Right lung (tissue), 5 donors: ENCODE measurements around the gene MARVELD1. TPM values are rescaled to one million over a fixed set of nuclear protein-coding genes. Genes with fewer than 3 reads are reported as not detected.

ENCODE experiments used
- DNase-seq, 2 donors: peaks; one replicate each; pipeline ENCODE4 v3.0.0-alpha.2; 2013
- polyA plus RNA-seq, 5 donors: library from polyadenylated mRNA; unstranded; fragments of 120-200 nt; gene quantifications; one replicate each; pipeline versions ENCODE4 v1.2.1 to v1.2.3, GENCODE V29; 2013; ENCODE audit warnings: inconsistent platforms in 1 of 5, low replicate concordance in 1 of 5; ENCODE audit not compliant: insufficient read length in 5 of 5, insufficient read depth in 1 of 5

The MARVELD1 gene
- polyA plus RNA-seq, 5 donors = 45.3 to 64.3 (median 58.7) TPM

- no peak for DNase-seq
These were observed 4.6 kb downstream of the MARVELD1 start for GRCh38 chr10:97718178-97718577.

DNA sequence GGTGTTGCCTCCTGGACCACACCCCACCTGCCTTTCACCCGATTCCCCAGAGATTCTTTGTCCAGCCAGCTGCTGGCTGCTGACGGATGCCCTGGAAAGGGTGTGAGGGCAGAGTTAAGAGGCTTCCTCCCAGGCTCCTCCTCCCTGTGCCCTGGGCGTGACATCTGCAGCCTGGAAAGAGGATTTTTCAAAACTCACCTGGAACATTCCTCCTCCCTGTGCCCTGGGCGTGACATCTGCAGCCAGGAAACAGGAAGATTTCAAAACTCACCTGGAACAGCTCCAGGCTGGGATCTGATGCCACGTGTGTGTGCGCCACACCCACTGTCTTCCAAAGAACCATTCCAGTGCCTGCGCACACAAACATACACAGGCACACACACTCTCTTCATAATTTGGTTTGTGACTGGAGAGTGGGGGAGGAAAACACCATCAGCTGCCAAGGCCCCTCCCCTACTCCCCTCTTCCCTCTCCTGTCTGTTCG, 5.2 kb downstream of the MARVELD1 start:
- DNase-seq = peak in 1 of 2 donors; percentile 39

GRCh38 chr10:97719602-97720001, 6.1 kb downstream of the MARVELD1 start:
- DNase-seq = no peak

- no peak for DNase-seq
These were observed 8.6 kb downstream of the MARVELD1 start for GRCh38 chr10:97721871-97722780.

DNA sequence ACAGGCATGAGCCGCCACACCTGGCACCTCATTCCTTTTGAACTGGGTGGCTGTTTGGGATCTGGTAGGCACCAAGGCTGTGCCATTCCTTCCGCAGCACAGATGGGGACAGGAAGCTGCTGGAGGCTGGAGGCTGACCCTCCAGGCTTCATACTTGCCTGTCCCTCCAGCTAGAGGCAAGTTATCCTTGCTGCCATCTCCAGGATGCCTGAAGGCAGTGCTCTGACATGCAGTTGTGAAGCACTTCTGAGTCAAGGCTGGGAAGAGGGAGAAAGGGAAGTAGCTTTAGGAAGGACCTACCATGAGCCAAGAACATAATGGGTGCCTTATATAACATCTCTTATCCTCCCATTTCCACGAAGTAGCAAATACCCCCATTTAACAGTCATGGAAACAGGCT, 9.5 kb downstream of the MARVELD1 start:
- DNase-seq = no peak

- DNase-seq = no peak
These were observed 10.9 kb downstream of the MARVELD1 start for GRCh38 chr10:97724341-97724941.

DNA sequence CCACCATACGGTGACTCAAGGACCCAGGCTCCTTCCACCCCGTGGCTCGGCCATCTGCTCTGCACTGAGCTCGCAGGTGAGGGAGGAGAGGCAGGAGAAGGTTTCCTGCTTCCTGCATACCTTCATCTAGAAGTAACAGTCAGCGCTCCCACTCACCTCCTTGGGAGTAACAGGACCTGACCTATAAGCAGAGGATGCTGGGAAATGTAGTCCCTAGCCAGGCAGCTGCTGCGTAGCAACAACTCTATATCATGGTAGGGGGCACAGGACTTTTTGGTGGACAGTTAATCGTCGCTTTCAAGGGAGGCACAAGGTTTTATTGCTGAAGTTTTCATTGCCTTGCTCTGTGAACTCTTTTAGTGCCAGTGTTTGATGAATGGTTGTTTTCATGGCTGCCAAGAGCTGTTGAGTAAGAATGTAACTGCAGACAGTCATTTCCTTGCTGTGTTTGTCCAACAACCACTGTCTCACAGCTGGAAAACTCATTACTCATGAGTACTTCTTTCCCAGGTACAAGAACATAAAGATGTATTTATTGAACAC, 13.2 kb downstream of the MARVELD1 start:
- peak; percentile 60 for DNase-seq

- no peak for DNase-seq
These were observed 15.5 kb downstream of the MARVELD1 start for GRCh38 chr10:97729014-97729413.

- peak; percentile 52 to 71 for DNase-seq
These were observed 18.0 kb downstream of the MARVELD1 start for GRCh38 chr10:97731346-97732051.

- no peak for DNase-seq
These were observed 18.5 kb downstream of the MARVELD1 start for GRCh38 chr10:97732052-97732359.

GRCh38 chr10:97733256-97733655, 19.7 kb downstream of the MARVELD1 start:
- no peak for DNase-seq

DNA sequence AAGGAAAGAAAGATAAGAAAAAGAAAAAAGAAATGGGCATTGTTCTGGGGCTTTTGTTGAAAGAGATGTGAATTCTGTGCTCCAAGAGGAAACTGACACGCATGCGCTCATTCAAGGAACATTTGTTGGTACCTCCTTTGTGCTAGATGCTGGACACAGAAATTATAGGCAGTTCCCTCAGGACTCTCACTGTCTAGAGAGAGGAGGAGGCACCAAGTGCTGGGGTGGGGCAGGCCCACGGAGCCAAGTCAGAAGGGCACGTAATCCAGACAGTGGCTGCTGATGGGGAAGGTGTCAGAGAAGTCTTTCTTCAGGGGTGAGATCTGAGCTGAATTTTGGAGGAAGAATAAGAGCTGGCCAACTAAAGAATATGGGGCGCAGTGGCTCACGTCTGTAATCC, 20.5 kb downstream of the MARVELD1 start:
- DNase-seq = no peak

DNA sequence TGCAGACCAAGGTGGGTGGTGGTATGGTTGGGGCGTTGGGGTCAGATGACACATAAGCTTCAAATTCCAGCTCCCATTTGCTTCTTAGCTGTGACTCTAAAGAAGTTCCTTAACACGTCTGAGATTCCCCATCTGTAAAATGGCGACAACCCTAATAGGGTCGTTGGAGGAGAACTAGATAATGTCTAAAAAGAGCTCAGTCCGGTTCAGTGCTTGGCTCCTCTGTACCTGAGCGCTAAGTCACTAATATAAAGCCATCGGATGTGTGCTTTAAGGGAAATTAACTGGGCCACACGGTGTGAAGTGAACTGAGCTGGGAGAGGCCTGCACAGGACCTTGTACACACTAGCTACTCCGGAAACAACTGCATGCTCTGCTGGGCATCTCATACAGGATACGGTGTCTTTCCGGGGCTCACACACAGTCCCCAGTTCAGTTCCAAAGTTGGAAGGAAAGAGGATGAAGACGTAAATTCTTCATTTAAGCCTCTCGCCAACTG, 22.9 kb downstream of the MARVELD1 start:
- no peak for DNase-seq

DNA sequence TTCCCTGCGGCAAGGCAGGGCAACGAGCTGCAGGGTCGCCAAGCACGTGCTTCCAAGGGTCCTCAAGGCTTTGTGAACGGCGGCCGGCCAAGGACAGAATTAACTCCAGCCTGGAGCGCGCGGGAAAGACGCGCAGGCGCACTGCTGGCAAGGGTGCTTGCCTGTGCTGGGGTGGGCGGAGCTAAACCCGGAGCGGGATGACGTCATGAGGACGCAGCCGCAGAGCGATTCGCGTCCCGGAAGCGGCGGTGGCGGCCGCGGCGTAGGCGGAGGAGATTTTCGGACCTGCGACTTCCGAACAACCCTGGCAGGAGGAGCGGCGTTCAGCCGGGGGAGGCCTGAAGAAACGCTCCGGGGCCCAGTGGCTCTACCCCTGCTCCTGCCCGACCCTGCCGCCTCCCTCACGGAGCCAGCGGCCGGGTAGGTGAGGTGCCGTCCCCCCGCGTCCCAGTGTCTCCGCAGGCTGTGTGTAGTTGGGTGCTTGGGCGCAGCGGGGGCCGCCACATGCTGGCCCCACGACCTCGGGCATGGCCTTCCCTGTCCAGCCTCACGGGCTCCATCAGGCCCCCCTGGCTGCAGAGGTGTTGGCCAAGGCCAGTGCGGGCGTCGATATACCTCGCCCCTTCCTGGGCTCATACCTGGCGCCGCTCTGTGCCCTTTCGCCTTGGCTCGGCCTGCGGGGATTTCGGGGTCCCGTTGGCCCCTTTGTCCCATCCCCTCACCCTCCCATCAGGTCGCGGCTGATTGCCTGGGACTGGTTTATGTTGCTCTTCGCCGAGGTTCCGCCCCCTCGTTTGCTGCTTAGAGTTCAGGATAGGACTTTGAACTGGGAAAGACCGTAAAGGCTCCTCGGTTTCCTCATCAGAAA, 23.6 kb downstream of the MARVELD1 start, which contains the start of gene ZFYVE27:
Gene ZFYVE27 (plus strand): TSS at position 227 of the 868 bp plus-strand sequence. CDS start 1,350 bp downstream, outside the sequence.
- DNase-seq = peak; percentile 95

DNA sequence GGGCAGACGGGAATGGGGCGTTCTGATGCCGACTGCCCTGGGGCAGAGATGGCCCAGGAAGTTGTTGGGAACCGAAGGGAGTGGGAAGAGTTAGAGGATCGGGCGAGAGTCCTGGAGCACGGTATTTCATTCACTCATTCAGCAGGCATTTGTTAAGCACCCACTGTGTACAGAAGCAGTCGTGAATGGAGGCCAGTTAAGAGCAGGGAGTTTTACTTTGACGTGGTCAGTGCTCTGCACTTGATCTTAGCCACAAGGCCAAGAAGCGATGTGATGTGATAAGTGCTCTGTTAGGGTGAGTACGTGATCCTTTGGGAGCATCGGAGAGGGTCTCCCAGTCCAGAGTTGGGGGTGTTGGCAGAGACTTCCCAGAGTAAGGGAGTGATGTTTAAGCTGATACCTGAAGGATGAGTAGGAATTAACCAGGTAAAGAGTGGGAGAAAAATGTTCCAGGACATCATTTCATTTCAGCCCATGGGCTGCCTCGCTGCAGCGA, 24.3 kb downstream of the MARVELD1 start:
- no peak for DNase-seq

GRCh38 chr10:97738616-97739015, 25.1 kb downstream of the MARVELD1 start:
- DNase-seq = no peak

DNA sequence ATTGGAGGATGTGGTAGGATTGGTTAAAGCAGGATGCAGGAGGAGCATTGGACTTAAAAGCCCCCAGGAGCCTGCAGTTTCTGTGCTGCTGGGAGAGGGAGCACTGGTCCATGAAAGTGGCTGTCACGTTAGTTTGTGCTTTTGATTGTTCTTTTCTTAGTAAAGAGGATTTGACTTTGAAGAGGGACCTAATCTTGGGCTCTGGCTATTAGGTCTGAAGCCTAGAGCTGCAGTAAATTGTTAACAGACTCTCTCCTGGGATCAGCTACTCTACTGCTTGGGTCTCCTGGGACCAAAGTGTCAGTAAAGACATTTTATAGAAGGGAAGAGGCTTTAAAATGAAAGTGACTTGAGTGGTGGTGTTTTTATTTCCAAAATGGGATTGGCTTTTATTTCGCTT, 27.1 kb downstream of the MARVELD1 start:
- DNase-seq = no peak

DNA sequence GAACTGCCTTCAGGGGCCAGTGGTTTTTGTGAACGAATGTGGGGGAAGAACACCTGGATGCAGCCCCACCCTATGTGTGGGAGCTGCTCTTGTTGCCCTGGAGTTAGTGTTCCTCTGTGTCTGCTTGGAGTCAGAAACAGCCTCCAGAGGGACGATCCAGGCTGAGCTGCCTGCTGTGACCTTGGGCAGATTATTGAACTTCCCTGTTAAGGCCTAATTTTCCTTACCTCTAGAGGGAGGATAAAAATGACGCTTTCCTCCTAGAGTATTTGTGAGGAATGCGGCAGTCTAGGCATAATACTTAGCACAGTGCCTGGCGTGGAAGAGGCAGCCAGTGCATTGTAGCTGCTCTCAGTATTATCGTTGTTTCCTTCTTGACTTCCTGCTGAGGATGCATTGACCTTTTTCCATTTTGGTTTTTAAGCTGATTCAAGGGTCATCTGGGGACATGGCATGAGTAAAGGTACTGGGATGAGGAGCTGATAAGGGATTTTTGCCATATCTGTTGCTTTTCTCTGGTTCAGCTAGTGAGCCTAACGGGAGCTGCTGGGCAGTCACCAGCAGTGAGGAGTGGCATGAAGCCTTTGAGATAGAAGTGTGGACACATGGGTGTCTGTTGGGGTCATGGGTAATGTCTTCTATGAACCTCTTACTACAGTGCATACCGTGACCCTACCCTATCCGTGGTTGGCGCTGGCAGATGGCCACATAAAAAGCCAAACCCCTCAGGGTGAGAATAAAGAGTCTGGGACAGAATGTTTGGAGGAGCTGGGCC, 29.8 kb downstream of the MARVELD1 start:
- DNase-seq = no peak

GRCh38 chr10:97744405-97745035, 31.0 kb downstream of the MARVELD1 start:
- no peak for DNase-seq
